HG03025 (cell line): ENCODE results near the gene SLC26A4.

Experiments used
- ATAC-seq: cut with Tn5 transposase; IDR thresholded peaks from one replicate; pipeline ENCODE4 v1.9.1; 2021; ENCODE audit warnings: mild to moderate bottlenecking, moderate library complexity; ENCODE audit not compliant: unreplicated experiment, low FRiP score

The SLC26A4 gene

DNA sequence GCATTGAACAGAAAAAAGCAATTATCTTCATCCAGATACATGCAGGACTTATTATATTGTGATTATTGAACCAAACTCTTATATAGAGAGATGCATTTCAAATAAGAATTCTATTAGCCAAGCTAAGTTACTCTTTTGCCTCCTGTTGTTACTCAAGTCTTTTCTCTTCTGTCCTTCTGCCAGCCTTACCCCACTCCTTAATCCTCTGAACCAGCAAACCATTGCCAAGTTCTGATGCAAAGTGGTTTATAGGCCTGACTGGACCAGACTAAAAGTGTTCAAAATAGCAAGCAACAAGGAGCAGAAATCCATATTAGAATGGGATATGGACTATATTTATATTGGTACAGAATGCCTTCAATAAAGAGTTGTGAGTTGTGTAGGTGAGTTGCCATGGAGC lies 2.2 kb upstream of the SLC26A4 start:
- no peak for ATAC-seq

GRCh38 chr7:107659666-107660065 lies 962 bp upstream of the SLC26A4 start:
- no peak for ATAC-seq

GRCh38 chr7:107661081-107661864 lies 645 bp downstream of the SLC26A4 start:
- peak; percentile 54 for ATAC-seq

GRCh38 chr7:107661865-107662379 lies 1.3 kb downstream of the SLC26A4 start:
- ATAC-seq = no peak

- ATAC-seq = no peak
These were observed 2.6 kb downstream of the SLC26A4 start for GRCh38 chr7:107663196-107663595.

GRCh38 chr7:107666790-107667189 lies 6.2 kb downstream of the SLC26A4 start:
- ATAC-seq = no peak

- no peak for ATAC-seq
These were observed 6.7 kb downstream of the SLC26A4 start for GRCh38 chr7:107667341-107667740.

DNA sequence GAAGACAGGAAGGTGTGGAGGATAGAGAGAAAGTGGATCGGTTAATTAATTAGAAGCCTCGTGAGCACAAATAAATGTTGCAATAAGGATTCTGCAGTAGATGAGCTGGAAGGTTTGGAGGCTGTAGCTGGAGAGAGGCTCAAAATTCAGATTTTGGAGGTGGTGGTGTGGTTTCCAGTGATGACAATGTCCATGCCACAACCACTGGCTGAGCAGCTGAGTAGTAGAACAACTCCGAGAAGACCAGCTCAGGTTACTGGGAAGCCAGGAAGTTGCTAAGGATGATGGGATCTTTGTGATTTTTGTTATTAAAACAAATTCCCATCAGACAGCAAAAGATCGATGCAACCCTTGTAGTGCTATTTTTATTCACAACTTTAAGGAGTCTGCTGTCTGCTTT lies 7.7 kb downstream of the SLC26A4 start:
- no peak for ATAC-seq

GRCh38 chr7:107672183-107672582 lies 11.6 kb downstream of the SLC26A4 start:
- no peak for ATAC-seq

DNA sequence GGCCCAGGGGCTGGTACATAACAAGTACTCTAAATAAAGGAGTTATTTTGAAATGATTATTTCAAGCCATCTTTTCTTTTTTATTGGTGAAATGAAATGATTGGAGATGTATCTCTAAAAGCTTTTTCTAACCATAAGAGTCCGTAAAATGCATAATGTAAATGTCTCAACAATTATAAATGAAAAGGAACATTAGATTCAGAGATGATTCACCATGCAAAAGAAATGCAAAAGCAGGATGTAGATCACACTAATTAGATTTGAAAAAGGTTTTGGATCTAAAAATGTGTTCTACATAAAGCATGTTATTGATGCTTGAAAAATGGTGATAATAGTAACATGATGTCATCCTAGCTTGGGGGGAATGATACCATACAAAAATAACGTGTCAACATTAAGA lies 15.6 kb downstream of the SLC26A4 start:
- no peak for ATAC-seq

DNA sequence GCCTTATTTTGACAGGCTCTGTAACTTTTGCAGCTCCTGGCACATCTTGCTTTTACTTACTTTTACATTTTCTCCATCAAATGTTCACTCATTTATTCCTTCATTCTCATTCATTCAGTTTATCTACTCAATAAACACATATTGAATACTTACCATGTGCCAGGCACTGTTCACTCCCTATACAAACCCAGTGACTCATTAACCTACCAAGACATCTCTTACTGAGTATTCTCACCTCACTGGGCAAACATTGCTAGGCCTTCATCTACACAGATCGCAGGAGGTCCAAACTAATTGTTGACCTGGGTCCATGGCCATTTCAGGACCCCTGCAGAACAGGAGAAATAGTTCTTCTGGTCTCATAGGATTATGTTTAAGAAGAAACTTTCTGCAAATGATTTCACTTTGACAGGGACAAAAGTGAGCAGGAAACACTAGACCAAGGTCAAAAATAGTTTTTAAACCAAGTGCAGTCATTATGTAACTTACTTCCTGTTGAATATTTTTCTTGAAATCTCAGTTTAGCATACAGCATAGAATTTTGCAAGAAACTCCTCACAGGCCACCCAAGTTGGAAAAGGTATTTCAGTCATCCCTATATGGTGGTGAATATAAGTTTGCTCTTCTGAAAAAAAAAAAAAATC lies 17.6 kb downstream of the SLC26A4 start:
- ATAC-seq = no peak

DNA sequence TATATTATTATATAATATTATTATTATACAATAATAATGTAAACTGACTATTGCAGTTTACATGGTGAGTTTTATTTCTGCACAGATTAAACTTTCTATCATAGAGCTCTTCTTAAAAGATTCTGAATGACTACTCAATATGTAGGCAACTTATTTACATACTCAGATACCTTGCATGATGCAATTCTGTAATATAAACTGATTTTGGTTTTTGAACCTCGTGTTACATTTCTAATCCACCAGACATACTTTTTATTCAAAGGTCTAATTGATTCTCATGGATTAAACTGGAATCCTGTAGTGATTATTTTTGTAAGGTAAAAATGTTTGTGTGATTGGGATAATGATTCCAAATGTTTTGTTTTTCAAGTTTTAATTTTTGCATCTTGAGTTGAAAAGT lies 19.9 kb downstream of the SLC26A4 start:
- ATAC-seq = no peak

DNA sequence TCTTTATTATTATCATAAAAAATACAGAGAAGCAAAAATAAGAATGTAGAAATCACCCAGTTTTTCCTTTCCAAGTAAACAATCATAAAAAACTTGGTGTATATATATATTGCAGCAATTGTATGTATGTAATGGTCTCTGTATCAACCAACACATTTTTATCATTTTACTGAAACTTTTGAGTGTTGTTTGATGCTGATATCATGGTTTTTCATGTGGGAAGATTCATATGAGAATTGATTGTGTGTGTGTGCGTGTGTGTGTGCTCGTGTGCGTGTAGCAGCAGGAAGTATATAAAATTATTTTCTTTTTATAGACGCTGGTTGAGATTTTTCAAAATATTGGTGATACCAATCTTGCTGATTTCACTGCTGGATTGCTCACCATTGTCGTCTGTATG lies 22.3 kb downstream of the SLC26A4 start:
- no peak for ATAC-seq

DNA sequence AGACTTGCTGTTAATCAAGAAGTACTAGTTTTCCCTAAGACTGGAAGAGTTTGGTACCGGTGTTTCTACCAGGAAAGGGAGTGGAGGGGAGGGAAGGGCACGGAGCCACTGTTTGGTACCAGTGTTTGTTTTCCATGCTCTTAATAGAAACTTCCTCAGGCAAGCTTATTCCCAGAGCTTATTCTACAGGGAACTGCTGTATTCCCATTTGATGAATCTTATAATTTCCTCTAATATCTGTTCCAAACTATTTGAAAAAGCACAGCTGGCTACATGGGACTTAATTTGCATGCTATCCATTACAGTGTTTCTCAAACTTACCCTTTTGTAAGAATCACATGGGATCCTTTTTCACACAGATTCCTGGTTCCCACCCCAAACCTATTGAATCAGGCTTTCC lies 23.7 kb downstream of the SLC26A4 start:
- no peak for ATAC-seq

DNA sequence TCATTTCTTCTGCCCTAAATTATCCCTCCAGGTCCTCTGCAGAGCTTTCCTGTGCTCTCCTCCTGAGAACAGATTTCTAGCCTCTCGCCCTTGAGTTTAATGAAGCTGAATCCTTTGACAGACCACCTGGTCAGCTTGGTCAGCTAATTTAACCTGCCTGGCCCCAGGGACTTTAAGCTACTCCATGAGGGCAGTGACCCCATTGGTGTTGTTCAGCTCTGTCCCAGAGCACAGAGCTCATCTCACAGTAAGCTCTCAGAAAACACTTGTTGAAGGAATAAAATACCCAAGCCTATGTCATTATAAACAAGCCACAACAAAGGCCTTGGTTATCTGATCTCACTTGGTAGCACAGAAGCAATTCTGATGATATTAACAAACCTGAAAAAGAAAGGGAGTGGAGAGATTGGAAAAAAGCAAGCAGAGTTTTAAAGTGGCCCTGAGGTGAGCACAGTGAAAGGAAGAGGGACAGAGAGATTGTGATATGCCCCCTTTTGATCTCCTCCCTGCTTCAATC lies 24.4 kb downstream of the SLC26A4 start:
- no peak for ATAC-seq

DNA sequence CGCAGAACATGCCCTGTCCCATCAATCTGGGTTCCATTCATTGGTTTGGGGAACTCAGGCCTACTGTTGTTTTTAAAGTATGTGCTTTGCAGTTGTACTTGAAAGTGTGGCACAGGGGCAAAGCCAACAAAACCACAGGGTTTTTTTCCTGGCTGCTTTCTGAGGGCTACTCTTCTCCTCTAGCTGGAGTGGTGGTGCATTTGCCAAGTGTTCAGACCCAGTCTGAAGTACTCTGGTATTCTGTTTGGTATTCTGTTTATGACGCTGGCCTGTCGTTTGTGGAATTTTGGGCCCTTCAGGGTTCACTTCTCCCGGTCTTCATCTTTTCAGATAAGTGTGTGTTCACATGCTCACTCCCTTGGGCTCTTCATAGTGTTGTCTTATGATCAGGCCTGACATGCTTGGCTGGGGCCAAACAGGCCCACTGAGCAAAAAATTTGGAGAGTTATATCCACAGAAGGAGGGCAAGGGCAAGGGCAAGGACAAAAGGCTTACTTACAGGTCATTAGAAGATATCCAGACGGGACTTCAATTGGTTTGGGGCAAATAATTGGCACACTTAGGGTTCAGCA lies 26.3 kb downstream of the SLC26A4 start:
- no peak for ATAC-seq

- ATAC-seq = no peak
These were observed 27.0 kb downstream of the SLC26A4 start for GRCh38 chr7:107687656-107688055.

DNA sequence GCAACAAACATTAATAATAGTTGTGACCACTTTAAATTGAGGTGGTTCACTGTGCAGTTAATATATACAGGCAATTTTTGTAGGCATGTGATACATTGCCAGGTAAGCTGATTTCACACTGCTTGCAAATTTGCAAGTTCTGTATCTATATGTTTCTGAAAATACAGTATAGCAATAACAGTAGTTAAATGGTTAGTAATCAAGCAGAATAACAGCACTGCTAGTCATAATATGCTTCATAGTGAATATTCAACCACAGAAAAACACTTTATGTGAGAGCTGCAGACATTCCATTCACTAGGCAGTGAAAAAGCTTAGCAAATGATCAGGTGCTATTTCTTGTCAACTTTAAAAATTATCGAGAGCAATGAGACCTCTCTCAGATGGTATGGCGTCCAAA lies 28.9 kb downstream of the SLC26A4 start:
- no peak for ATAC-seq

GRCh38 chr7:107690084-107690483 lies 29.5 kb downstream of the SLC26A4 start:
- ATAC-seq = no peak

DNA sequence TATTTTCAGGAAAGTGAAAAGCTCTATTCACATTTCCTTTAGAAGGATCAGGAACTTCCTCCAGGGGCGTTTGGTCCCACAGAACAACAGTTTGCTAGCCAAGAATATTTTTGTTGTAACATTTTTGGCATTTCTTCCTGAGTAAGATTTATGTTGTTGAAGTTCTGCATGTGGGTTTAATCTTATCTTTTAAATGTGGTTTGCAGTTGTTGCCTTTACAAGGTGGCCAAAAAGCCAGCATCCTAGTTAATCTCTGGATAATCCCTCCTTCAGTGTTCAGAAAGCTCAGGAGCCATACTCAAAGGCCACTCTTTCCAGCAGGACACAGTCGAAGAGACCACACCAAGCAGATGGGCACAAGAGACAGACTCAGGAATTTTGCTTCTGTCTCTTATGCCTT lies 30.0 kb downstream of the SLC26A4 start:
- no peak for ATAC-seq

GRCh38 chr7:107691716-107692115 lies 31.1 kb downstream of the SLC26A4 start:
- ATAC-seq = no peak
